K562 (cell line): Measurements from ENCODE around the gene A4GALT. TPM values are rescaled to one million over a fixed set of nuclear protein-coding genes. Genes with fewer than 3 reads are reported as not detected.

ENCODE experiments used
- CREBBP ChIP-seq: IDR thresholded peaks from one replicate; pipeline ENCODE4 v1.6.1; 2012; ENCODE audit warnings: low read depth, mild to moderate bottlenecking, control low read depth, inconsistent platforms, low read length
- MYC ChIP-seq, 2 experiments: fragments of 250-450 bp in 1 of 2; sonication (Bioruptor Pico) in 1 of 2; IDR thresholded peaks; 2 replicates each; pipeline versions ENCODE4 v1.5.1 to v1.6.1; 2012 to 2021; ENCODE audit warnings: low read depth in 2 of 2, borderline replicate concordance in 1 of 2, improper control_type of control experiment in 1 of 2, low read length in 1 of 2, mild to moderate bottlenecking in 1 of 2, moderate library complexity in 1 of 2
- PML ChIP-seq: IDR thresholded peaks from 2 replicates; pipeline ENCODE4 v1.6.1; 2012; ENCODE audit warnings: low read length, inconsistent platforms
- ZFP36 ChIP-seq: fragments of 150-350 bp; IDR thresholded peaks from 2 replicates; pipeline ENCODE4 v1.6.1; 2018; ENCODE audit warnings: low read length, low read depth; ENCODE audit not compliant: partially characterized antibody
- ZNF146 ChIP-seq: IDR thresholded peaks from one replicate; pipeline ENCODE4 v1.6.1; 2018; ENCODE audit warnings: missing compliant biosample characterization; ENCODE audit not compliant: unreplicated experiment
- ZNF384 ChIP-seq: IDR thresholded peaks from 2 replicates; pipeline ENCODE4 v1.6.1; 2012; ENCODE audit warnings: low read depth, low read length, improper control_type of control experiment
- ZSCAN29 ChIP-seq: fragments of 450-650 bp; IDR thresholded peaks from 2 replicates; pipeline ENCODE4 v1.6.1; 2017
- polyA plus RNA-seq, 8 experiments: library from polyadenylated mRNA; depleted of rRNA in 4 of 8; stranded (reverse) in 5 of 8; unstranded in 3 of 8; fragments of >200 nt; fragmentation: Nextera tagmentation in 2 of 8; fragmentation: Illumina TruSeq in 1 of 8; extraction: Ambion mirVana in 2 of 8; extraction: Trizol in 1 of 8; gene quantifications; 2 replicates each; pipeline versions ENCODE4 v1.2.1 to v1.2.3, GENCODE V29; 2011 to 2014; ENCODE audit warnings: inconsistent platforms in 1 of 8, missing spikeins in 1 of 8
- total RNA-seq, 7 experiments: library from RNA; depleted of rRNA in 6 of 7; stranded (reverse); fragments of >200 nt in 6 of 7; fragmentation: Illumina TruSeq in 2 of 7; extraction: Trizol in 2 of 7; gene quantifications; 2 replicates each; pipeline versions ENCODE4 v1.2.1 to v1.2.3, GENCODE V29; 2011 to 2021; ENCODE audit warnings: low replicate concordance in 1 of 7
- TF ChIP-seq, protein P1 (sequence below), 3 experiments: IDR thresholded peaks in 2 of 3; conservative IDR thresholded peaks in 1 of 3; 2 replicates each; pipeline ENCODE4 v1.5.1; 2011 to 2012; ENCODE audit warnings: low read length in 3 of 3, mild to moderate bottlenecking in 3 of 3, control low read depth in 2 of 3, improper control_type of control experiment in 1 of 3, inconsistent platforms in 1 of 3, low read depth in 1 of 3, mixed read lengths in 1 of 3, moderate library complexity in 1 of 3; ENCODE audit not compliant: insufficient read depth in 2 of 3
- TF ChIP-seq, protein P2 (sequence below), 2 experiments: fragments of 450-650 bp in 1 of 2; sonication (generic) in 1 of 2; formaldehyde crosslinking in 1 of 2; IDR thresholded peaks; 2 replicates each; pipeline versions ENCODE4 v1.7.1 to v1.9.0; 2016 to 2022; ENCODE audit warnings: inconsistent platforms in 1 of 2, mild to moderate bottlenecking in 1 of 2, missing genetic modification reagents in 1 of 2

Gene A4GALT
- total and polyA plus RNA-seq, 9 of the 15 experiments (the other 6 are each of a cell fraction or from before 2014, with no cell fraction given) = 0.07 to 0.11 TPM; not detected in 7

- TF ChIP-seq, protein P1, sequence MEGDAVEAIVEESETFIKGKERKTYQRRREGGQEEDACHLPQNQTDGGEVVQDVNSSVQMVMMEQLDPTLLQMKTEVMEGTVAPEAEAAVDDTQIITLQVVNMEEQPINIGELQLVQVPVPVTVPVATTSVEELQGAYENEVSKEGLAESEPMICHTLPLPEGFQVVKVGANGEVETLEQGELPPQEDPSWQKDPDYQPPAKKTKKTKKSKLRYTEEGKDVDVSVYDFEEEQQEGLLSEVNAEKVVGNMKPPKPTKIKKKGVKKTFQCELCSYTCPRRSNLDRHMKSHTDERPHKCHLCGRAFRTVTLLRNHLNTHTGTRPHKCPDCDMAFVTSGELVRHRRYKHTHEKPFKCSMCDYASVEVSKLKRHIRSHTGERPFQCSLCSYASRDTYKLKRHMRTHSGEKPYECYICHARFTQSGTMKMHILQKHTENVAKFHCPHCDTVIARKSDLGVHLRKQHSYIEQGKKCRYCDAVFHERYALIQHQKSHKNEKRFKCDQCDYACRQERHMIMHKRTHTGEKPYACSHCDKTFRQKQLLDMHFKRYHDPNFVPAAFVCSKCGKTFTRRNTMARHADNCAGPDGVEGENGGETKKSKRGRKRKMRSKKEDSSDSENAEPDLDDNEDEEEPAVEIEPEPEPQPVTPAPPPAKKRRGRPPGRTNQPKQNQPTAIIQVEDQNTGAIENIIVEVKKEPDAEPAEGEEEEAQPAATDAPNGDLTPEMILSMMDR (IDR thresholded peaks at IDR 0.05 in 2 of 3, conservative IDR thresholded peaks at IDR 0.05 in 1 of 3; ENCODE audit: insufficient read depth in 2 of 3, low read depth in 1 of 3, low read length in 3 of 3) = no peak
- no peak for TF ChIP-seq ZFP36
- TF ChIP-seq PML = no peak
- no peak for TF ChIP-seq MYC (IDR thresholded peaks at IDR 0.05; ENCODE audit: low read depth, low read length)
- TF ChIP-seq MYC (CRISPR knock-in tag; IDR thresholded peaks at IDR 0.05; ENCODE audit: borderline replicate concordance, low read depth) = no peak
- no peak for TF ChIP-seq ZNF384
- TF ChIP-seq CREBBP = no peak
- TF ChIP-seq ZSCAN29 = no peak
- TF ChIP-seq, protein P2, sequence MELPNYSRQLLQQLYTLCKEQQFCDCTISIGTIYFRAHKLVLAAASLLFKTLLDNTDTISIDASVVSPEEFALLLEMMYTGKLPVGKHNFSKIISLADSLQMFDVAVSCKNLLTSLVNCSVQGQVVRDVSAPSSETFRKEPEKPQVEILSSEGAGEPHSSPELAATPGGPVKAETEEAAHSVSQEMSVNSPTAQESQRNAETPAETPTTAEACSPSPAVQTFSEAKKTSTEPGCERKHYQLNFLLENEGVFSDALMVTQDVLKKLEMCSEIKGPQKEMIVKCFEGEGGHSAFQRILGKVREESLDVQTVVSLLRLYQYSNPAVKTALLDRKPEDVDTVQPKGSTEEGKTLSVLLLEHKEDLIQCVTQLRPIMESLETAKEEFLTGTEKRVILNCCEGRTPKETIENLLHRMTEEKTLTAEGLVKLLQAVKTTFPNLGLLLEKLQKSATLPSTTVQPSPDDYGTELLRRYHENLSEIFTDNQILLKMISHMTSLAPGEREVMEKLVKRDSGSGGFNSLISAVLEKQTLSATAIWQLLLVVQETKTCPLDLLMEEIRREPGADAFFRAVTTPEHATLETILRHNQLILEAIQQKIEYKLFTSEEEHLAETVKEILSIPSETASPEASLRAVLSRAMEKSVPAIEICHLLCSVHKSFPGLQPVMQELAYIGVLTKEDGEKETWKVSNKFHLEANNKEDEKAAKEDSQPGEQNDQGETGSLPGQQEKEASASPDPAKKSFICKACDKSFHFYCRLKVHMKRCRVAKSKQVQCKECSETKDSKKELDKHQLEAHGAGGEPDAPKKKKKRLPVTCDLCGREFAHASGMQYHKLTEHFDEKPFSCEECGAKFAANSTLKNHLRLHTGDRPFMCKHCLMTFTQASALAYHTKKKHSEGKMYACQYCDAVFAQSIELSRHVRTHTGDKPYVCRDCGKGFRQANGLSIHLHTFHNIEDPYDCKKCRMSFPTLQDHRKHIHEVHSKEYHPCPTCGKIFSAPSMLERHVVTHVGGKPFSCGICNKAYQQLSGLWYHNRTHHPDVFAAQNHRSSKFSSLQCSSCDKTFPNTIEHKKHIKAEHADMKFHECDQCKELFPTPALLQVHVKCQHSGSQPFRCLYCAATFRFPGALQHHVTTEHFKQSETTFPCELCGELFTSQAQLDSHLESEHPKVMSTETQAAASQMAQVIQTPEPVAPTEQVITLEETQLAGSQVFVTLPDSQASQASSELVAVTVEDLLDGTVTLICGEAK (IDR thresholded peaks at IDR 0.05) = no peak
- TF ChIP-seq, protein P2 (CRISPR knock-in tag; IDR thresholded peaks at IDR 0.05) = no peak
- no peak for TF ChIP-seq ZNF146 (CRISPR knock-in tag)
- TF ChIP-seq, all 486 proteins: peak for 0
These were observed 48.5 kb upstream of the A4GALT start (continued) for GRCh38 chr22:42769238-42769573.
